Measurements from ENCODE around the gene SAPCD2.
"Not testable (repeated sequence)": the region's sequence is repeated elsewhere in the genome, so short reads cannot be mapped to it uniquely, and the experiment has no call there.

The SAPCD2 gene

GRCh38 chr9:137065336-137065967 lies 4.9 kb downstream of the SAPCD2 start:
- no peak for DNase-seq (ENCODE audit: low read depth in 2 of 2, low spot score in 1 of 2)

GRCh38 chr9:137064880-137065164 lies 5.5 kb downstream of the SAPCD2 start:
- DNase-seq (ENCODE audit: low read depth in 2 of 2, low spot score in 1 of 2), result no peak

GRCh38 chr9:137064027-137064879 lies 6.1 kb downstream of the SAPCD2 start:
- peak in 1 of 2 donors; percentile 42 for DNase-seq (ENCODE audit: low read depth in 2 of 2, low spot score in 1 of 2)

- DNase-seq (ENCODE audit: low read depth in 2 of 2, low spot score in 1 of 2), result no peak
Measured at GRCh38 chr9:137063311-137064026, 6.9 kb downstream of the SAPCD2 start.

GRCh38 chr9:137062798-137063197 lies 7.6 kb downstream of the SAPCD2 start:
- DNase-seq (ENCODE audit: low read depth in 2 of 2, low spot score in 1 of 2), result not testable (repeated sequence)

GRCh38 chr9:137062384-137062783 lies 8.0 kb downstream of the SAPCD2 start:
- DNase-seq (ENCODE audit: low read depth in 2 of 2, low spot score in 1 of 2), result no peak

GRCh38 chr9:137058521-137059234 lies 11.7 kb downstream of the SAPCD2 start:
- no peak for DNase-seq (ENCODE audit: low read depth in 2 of 2, low spot score in 1 of 2)

GRCh38 chr9:137057545-137057944 lies 12.8 kb downstream of the SAPCD2 start:
- no peak for DNase-seq (ENCODE audit: low read depth in 2 of 2, low spot score in 1 of 2)

- DNase-seq (ENCODE audit: low read depth in 2 of 2, low spot score in 1 of 2), result no peak
Measured at GRCh38 chr9:137056739-137057415, 13.5 kb downstream of the SAPCD2 start.

GRCh38 chr9:137055385-137056364 lies 14.7 kb downstream of the SAPCD2 start:
- DNase-seq (ENCODE audit: low read depth in 2 of 2, low spot score in 1 of 2), result no peak

- DNase-seq (ENCODE audit: low read depth in 2 of 2, low spot score in 1 of 2), result no peak
Measured at GRCh38 chr9:137054932-137055384, 15.4 kb downstream of the SAPCD2 start.

- DNase-seq (ENCODE audit: low read depth in 2 of 2, low spot score in 1 of 2), result no peak
Measured at GRCh38 chr9:137053944-137054931, 16.1 kb downstream of the SAPCD2 start, which contains the start of gene ENTPD2. ENTPD2 (minus strand) TSS chr9:137054061; CDS start chr9:137053997, 64 bp downstream.

- DNase-seq (ENCODE audit: low read depth in 2 of 2, low spot score in 1 of 2), result no peak
Measured at GRCh38 chr9:137052998-137053943, 17.1 kb downstream of the SAPCD2 start.

- no peak for DNase-seq (ENCODE audit: low read depth in 2 of 2, low spot score in 1 of 2)
Measured at GRCh38 chr9:137052293-137052692, 18.1 kb downstream of the SAPCD2 start.

- no peak for DNase-seq (ENCODE audit: low read depth in 2 of 2, low spot score in 1 of 2)
Measured at GRCh38 chr9:137051145-137051724, 19.1 kb downstream of the SAPCD2 start.

GRCh38 chr9:137050570-137050969 lies 19.8 kb downstream of the SAPCD2 start:
- DNase-seq (ENCODE audit: low read depth in 2 of 2, low spot score in 1 of 2), result no peak
